ENCODE measurements around the gene CDADC1. TPM values are rescaled to one million over a fixed set of nuclear protein-coding genes. Genes with fewer than 3 reads are reported as not detected.

Gene CDADC1
- total RNA-seq, 2 donors from 2014 or later: 2.0 to 6.1 TPM

DNA sequence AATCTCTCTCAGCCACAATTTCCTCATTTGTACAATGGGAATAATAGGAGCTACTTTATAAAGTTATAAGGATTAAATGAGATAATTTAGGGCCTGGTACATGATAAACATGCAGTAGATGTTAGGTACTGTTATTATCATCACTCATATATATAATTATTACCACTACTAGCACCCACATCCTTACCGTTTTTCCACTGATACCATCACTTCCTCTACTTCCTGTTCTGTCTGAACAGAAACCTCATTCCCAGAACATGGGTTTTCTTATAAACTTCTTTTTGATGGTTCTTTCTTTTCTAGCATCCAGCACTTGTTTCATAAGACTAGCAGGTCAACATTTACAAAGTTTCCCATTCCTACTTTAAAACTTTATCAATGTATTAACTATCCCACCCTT lies 6.3 kb downstream of the CDADC1 start:
- Histone ChIP-seq H3K36me3 (no peaks in the 10 kb centered on the region), H3K27me3 (replicated peaks; ENCODE audit: insufficient read depth) (no peaks in the 10 kb centered on the region), H3K9me3 (no peaks in the 10 kb centered on the region), H3K4me3 (no peak overlapping the region), H3K27ac (no peak overlapping the region), H3K4me1 (replicated peaks) (no peaks in the 10 kb centered on the region)
- intact Hi-C loops (cut with DNase I): no loop called here
- no peak for DNase-seq (ENCODE audit: low spot score)
- no peak for TF ChIP-seq POLR2AphosphoS5 (IDR thresholded peaks at IDR 0.05)
- TF ChIP-seq POLR2A (IDR thresholded peaks at IDR 0.05): no peak
- TF ChIP-seq, protein P1, sequence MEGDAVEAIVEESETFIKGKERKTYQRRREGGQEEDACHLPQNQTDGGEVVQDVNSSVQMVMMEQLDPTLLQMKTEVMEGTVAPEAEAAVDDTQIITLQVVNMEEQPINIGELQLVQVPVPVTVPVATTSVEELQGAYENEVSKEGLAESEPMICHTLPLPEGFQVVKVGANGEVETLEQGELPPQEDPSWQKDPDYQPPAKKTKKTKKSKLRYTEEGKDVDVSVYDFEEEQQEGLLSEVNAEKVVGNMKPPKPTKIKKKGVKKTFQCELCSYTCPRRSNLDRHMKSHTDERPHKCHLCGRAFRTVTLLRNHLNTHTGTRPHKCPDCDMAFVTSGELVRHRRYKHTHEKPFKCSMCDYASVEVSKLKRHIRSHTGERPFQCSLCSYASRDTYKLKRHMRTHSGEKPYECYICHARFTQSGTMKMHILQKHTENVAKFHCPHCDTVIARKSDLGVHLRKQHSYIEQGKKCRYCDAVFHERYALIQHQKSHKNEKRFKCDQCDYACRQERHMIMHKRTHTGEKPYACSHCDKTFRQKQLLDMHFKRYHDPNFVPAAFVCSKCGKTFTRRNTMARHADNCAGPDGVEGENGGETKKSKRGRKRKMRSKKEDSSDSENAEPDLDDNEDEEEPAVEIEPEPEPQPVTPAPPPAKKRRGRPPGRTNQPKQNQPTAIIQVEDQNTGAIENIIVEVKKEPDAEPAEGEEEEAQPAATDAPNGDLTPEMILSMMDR (IDR thresholded peaks at IDR 0.05): no peak
- WGBS: 76% methylated on average over 1 of the region's 1 CpG

DNA sequence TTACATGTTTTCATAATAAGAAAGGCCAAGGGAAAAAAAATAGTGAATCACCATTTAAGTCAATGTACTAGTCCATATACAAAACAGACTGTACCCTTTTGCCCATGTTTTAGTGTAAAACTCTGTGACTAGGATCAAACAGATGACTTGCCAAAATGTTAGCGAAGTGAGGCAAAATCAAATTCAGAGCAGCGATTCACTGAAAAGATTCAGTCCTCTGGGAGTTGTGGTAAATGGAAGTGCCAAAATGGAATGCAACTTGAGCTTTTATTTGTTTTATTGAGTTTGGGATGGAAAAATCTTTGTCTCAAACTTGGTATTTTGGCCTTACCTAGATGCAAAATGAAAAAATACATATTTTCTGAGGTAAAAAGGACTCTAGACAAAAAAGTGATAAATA lies 9.1 kb downstream of the CDADC1 start:
- TF ChIP-seq, protein P1 (IDR thresholded peaks at IDR 0.05): no peak
- TF ChIP-seq POLR2AphosphoS5 (IDR thresholded peaks at IDR 0.05): no peak
- Histone ChIP-seq H3K9me3 (no peaks in the 10 kb centered on the region), H3K4me3 (no peak overlapping the region), H3K27me3 (replicated peaks; ENCODE audit: insufficient read depth) (no peaks in the 10 kb centered on the region), H3K36me3 (no peaks in the 10 kb centered on the region), H3K4me1 (replicated peaks) (no peaks in the 10 kb centered on the region), H3K27ac (no peak overlapping the region)
- intact Hi-C loops (cut with DNase I): no loop called here
- WGBS: 83% methylated on average over 2 of the region's 2 CpGs
- no peak for DNase-seq (ENCODE audit: low spot score)

DNA sequence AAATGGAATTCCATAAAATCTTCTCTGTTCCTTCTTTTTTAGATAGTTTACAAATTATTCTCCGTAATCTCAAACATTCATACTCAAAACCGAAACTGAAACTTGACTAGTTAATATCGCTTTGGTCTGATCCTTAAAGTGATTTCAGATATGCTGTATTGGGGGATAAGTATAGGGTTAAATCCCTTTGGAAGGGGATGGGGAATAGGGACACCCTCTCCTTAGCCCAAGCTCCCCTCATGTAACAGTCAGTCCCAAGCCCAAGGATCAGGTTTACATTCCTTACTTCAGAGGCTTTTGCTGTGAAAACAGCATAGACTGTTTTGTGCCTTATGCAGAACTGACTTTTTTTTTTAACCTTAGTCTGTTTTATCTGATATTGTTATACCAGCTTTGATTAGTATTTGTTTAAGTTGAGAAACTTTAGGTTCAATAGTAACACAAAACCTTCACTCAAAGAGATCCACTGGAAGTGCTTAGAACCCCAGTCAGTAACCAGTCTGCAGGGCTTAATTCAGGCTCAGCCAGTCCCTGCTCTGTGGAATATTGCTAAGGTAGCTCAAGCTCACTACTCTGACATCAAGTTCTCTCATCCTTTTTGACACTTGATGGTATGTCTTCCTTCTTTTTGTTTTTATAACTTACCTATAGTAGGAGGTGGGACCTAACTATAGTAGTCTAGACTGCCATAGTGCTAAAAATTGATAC lies 10.5 kb downstream of the CDADC1 start:
- Histone ChIP-seq H3K4me1 (replicated peaks) (no peaks in the 10 kb centered on the region), H3K4me3 (peak overlapping the region in 1 of 2 donors; percentile 9), H3K9me3 (no peaks in the 10 kb centered on the region), H3K36me3 (no peaks in the 10 kb centered on the region), H3K27ac (no peak overlapping the region), H3K27me3 (replicated peaks; ENCODE audit: insufficient read depth) (no peaks in the 10 kb centered on the region)
- no peak for DNase-seq (ENCODE audit: low spot score)
- intact Hi-C loops (cut with DNase I): no loop called here
- WGBS: 83% methylated on average over 3 of the region's 3 CpGs
- TF ChIP-seq POLR2AphosphoS5 (IDR thresholded peaks at IDR 0.05): no peak
- TF ChIP-seq, protein P1 (IDR thresholded peaks at IDR 0.05): no peak
- no peak for TF ChIP-seq POLR2A (IDR thresholded peaks at IDR 0.05)

DNA sequence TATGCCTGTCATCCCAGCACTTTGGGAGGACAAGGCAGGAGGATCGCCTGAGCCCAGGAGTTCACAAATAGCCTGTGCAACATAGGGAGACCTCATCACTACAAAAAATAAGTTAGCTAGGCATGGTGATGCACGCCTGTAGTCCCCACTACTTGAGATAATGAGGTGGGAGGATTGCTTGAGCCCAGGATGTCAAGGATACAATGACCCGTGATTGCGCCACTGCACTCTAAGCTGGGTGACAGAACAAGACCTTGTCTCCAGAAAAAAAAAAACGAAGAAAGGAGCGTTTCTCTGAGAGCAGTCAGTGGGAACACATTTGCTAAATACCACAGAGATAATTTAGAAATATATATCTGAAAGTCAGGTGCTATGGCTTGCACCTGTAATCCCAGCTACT lies 11.9 kb downstream of the CDADC1 start:
- Histone ChIP-seq H3K4me1 (replicated peaks) (no peaks in the 10 kb centered on the region), H3K27ac (no peak overlapping the region), H3K4me3 (no peak overlapping the region), H3K36me3 (no peaks in the 10 kb centered on the region), H3K27me3 (replicated peaks; ENCODE audit: insufficient read depth) (no peaks in the 10 kb centered on the region), H3K9me3 (no peaks in the 10 kb centered on the region)
- TF ChIP-seq, protein P1 (IDR thresholded peaks at IDR 0.05): no peak
- TF ChIP-seq POLR2A (IDR thresholded peaks at IDR 0.05) (no peak), POLR2AphosphoS5 (IDR thresholded peaks at IDR 0.05) (no peak)
- no peak for DNase-seq (ENCODE audit: low spot score)
- 92% methylated on average over 6 of the region's 6 CpGs for WGBS
- intact Hi-C loops (cut with DNase I): no loop called here

GRCh38 chr13:49262634-49263033 lies 14.9 kb downstream of the CDADC1 start:
- Histone ChIP-seq H3K9me3 (no peaks in the 10 kb centered on the region), H3K4me1 (replicated peaks) (no peaks in the 10 kb centered on the region), H3K27ac (no peak overlapping the region), H3K27me3 (replicated peaks; ENCODE audit: insufficient read depth) (no peaks in the 10 kb centered on the region), H3K4me3 (no peak overlapping the region), H3K36me3 (no peaks in the 10 kb centered on the region)
- no peak for DNase-seq (ENCODE audit: low spot score)
- 85% methylated on average over 6 of the region's 6 CpGs for WGBS
- intact Hi-C loops (cut with DNase I): no loop called here
- TF ChIP-seq POLR2AphosphoS5 (IDR thresholded peaks at IDR 0.05) (no peak), POLR2A (IDR thresholded peaks at IDR 0.05) (no peak)
- TF ChIP-seq, protein P1 (IDR thresholded peaks at IDR 0.05): no peak
